ENCODE results near the gene VAV1. TPM values are rescaled to one million over a fixed set of nuclear protein-coding genes. Genes with fewer than 3 reads are reported as not detected.

VAV1 gene
- total and polyA plus RNA-seq, 9 of the 15 experiments (the other 6 are each of a cell fraction or from before 2014, with no cell fraction given), result 0.46 to 20.1 (median 11.1) TPM

GRCh38 chr19:6738787-6739389 lies 33.6 kb upstream of the VAV1 start (continued):
- TF ChIP-seq PRDM10 (IDR thresholded peaks at IDR 0.05; ENCODE audit: partially characterized antibody) (no peak), ZNF212 (CRISPR knock-in tag; IDR thresholded peaks at IDR 0.05) (no peak), E2F1 (CRISPR knock-in tag; IDR thresholded peaks at IDR 0.05) (no peak), MNT (conservative IDR thresholded peaks at IDR 0.05) (0 out of 4 replicates have a peak, but pooled peaks of 1 of the 2 experiments have one; percentile 27), JUND (IDR thresholded peaks at IDR 0.05; ENCODE audit: borderline replicate concordance, low read depth, low read length) (no peak), JUND (tag; IDR thresholded peaks at IDR 0.05; ENCODE audit: borderline replicate concordance, low read depth, low read length) (no peak), CBX2 (IDR thresholded peaks at IDR 0.05; ENCODE audit: insufficient read depth, low read length, poor library complexity, severe bottlenecking) (no peak), MEIS2 (IDR thresholded peaks at IDR 0.05; ENCODE audit: partially characterized antibody) (no peak), RUNX1 (IDR thresholded peaks at IDR 0.05; ENCODE audit: low read depth) (no peak), ESRRA (IDR thresholded peaks at IDR 0.05; ENCODE audit: borderline replicate concordance, low read depth) (no peak), SMARCC2 (IDR thresholded peaks at IDR 0.05; ENCODE audit: low read depth) (no peak), ZBTB1 (CRISPR knock-in tag; IDR thresholded peaks at IDR 0.05; ENCODE audit: borderline replicate concordance, low read depth) (no peak), CHD4 (IDR thresholded peaks at IDR 0.05; ENCODE audit: insufficient read depth, insufficient replicate concordance, low read depth, low read length, poor library complexity, severe bottlenecking) (no peak), FOXA3 (CRISPR knock-in tag; conservative IDR thresholded peaks at IDR 0.05 in 1 of 2, IDR thresholded peaks at IDR 0.05 in 1 of 2) (no peak), RHOXF2B (CRISPR knock-in tag; conservative IDR thresholded peaks at IDR 0.05) (no peak), YBX1 (IDR thresholded peaks at IDR 0.05) (no peak), ZNF785 (CRISPR knock-in tag; IDR thresholded peaks at IDR 0.05) (no peak), MTA1 (IDR thresholded peaks at IDR 0.05; ENCODE audit: borderline replicate concordance) (0 out of 2 replicates have a peak, but pooled peaks have one; percentile 32), ZFX (CRISPR knock-in tag; IDR thresholded peaks at IDR 0.05) (peak; percentile 48), ZNF23 (CRISPR knock-in tag; IDR thresholded peaks at IDR 0.05) (no peak)
- TF ChIP-seq, protein P1, sequence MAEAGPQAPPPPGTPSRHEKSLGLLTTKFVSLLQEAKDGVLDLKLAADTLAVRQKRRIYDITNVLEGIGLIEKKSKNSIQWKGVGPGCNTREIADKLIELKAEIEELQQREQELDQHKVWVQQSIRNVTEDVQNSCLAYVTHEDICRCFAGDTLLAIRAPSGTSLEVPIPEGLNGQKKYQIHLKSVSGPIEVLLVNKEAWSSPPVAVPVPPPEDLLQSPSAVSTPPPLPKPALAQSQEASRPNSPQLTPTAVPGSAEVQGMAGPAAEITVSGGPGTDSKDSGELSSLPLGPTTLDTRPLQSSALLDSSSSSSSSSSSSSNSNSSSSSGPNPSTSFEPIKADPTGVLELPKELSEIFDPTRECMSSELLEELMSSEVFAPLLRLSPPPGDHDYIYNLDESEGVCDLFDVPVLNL (CRISPR knock-in tag; IDR thresholded peaks at IDR 0.05; ENCODE audit: low read depth), result 0 out of 2 replicates have a peak, but pooled peaks have one; percentile 46

Measured in K562 (cell line).